ENCODE data around the gene TSPAN2. TPM values are rescaled to one million over a fixed set of nuclear protein-coding genes. Genes with fewer than 3 reads are reported as not detected.

The TSPAN2 gene
- total and polyA plus RNA-seq, 2 donors (not counting 3 experiments of a cell fraction or from before 2014, with no cell fraction given) = 1.5 to 5.0 TPM

- no peaks in the 10 kb centered on the region for H3K9me1 ChIP-seq (replicated peaks; ENCODE audit: control insufficient read depth, extremely low read depth, insufficient read depth, low read length)
- POLR2A ChIA-PET = no interaction called here
- intact Hi-C loops (cut with micrococcal nuclease) = no loop called here
- no peak for DNase-seq (ENCODE audit: low read depth, low spot score)
- no peak overlapping the region for H3K4me3 ChIP-seq (replicated peaks in 1 of 3; ENCODE audit: insufficient read depth in 1 of 3, low read depth in 1 of 3, low read length in 3 of 3)
- no peaks in the 10 kb centered on the region for H3K79me2 ChIP-seq (ENCODE audit: control insufficient read depth, insufficient read depth, low read length)
- no peak for FAIRE-seq
- no peak overlapping the region for H3K9ac ChIP-seq (replicated peaks; ENCODE audit: extremely low read depth, insufficient read depth, low read length)
- peaks cover 9 to 21% of the 10 kb centered on the region in 2 experiments for H3K27me3 ChIP-seq (ENCODE audit: control insufficient read depth in 2 of 2, insufficient read depth in 2 of 2, low read length in 2 of 2)
- H2AFZ ChIP-seq (ENCODE audit: low read depth, low read length) = no peak overlapping the region
- CTCF ChIA-PET = interaction anchor here (2.6 kb wide), 1 partner anchor 27 kb away, joined by 8 read pairs; no protein-coding TSS in a partner anchor
- dilution Hi-C loops (cut with MboI; ENCODE audit: extremely low pct_ligation_motif_present, low sequenced_read_pairs) = no loop called here
- H3K4me2 ChIP-seq (ENCODE audit: insufficient read depth, low read length) = no peak overlapping the region
- TF ChIP-seq POLR2AphosphoS5 (IDR thresholded peaks at IDR 0.05; ENCODE audit: insufficient read depth, low read depth, low read length) (no peak), POLR2A (IDR thresholded peaks at IDR 0.05; ENCODE audit: low read depth, low read length) (no peak), JUN (IDR thresholded peaks at IDR 0.05; ENCODE audit: borderline replicate concordance, insufficient read depth, insufficient read length, low read depth) (no peak), GATA2 (IDR thresholded peaks at IDR 0.05; ENCODE audit: insufficient read depth, insufficient read length, low read depth, low read length) (no peak), MYC (IDR thresholded peaks at IDR 0.05; ENCODE audit: low read depth, low read length) (no peak), FOS (IDR thresholded peaks at IDR 0.05; ENCODE audit: borderline replicate concordance, insufficient read depth, low read length) (no peak), MAX (IDR thresholded peaks at IDR 0.05; ENCODE audit: insufficient read depth, insufficient read length) (no peak)
- H3K4me1 ChIP-seq (ENCODE audit: control insufficient read depth, extremely low read depth, insufficient read depth, low read length) = peaks cover 19% of the 10 kb centered on the region
- no peak overlapping the region for H3K27ac ChIP-seq (ENCODE audit: insufficient read depth, low read depth, low read length)
- H3K9me3 ChIP-seq (replicated peaks; ENCODE audit: control insufficient read depth, insufficient read depth, low read length) = no peaks in the 10 kb centered on the region
- no TSS peak for BruUV-seq (replicated peaks)
- H4K20me1 ChIP-seq (replicated peaks; ENCODE audit: control insufficient read depth, extremely low read depth, insufficient read depth, low read length) = no peaks in the 10 kb centered on the region
- no peaks in the 10 kb centered on the region for H3K36me3 ChIP-seq (ENCODE audit: control insufficient read depth in 2 of 2, extremely low read depth in 1 of 2, insufficient read depth in 2 of 2, low read length in 2 of 2)
Observed at GRCh38 chr1:115086176-115086830, 3.0 kb downstream of the TSPAN2 start.

All from endothelial cell of umbilical vein (primary cell).